ENCODE measurements around the gene MACROD1. TPM values are rescaled to one million over a fixed set of nuclear protein-coding genes. Genes with fewer than 3 reads are reported as not detected.

Gene MACROD1
- total and polyA plus RNA-seq, 9 of the 15 experiments (the other 6 are each of a cell fraction or from before 2014, with no cell fraction given), result 1.1 to 60.0 (median 26.4) TPM

DNA sequence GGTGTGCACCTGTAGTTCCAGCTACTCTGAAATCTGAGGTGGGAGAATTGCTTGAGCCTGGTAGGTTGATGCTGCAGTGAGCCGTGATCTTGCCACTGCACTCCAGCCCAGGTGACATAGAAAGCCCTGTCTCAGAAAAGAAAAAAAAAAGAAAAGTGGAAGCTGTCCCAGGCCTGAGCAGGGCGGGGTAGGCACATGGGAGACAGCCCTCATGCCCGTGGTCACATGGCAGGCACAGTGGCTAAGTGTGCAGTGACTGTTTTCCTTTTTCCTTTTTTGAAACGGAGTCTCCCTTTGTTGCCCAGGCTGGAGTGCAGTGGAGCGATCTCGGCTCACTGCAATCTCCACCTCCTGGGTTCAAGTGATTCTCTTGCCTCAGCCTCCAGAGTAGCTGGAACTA is 171.9 kb downstream of the MACROD1 start:
- peaks cover 2% of the 10 kb centered on the region; the same call in 1 of the 2 replicates for H4K20me1 ChIP-seq (replicated peaks; ENCODE audit: control insufficient read depth, insufficient read depth, low read length)
- no peak overlapping the region for H3K9ac ChIP-seq (ENCODE audit: insufficient read depth in 1 of 2, low read depth in 2 of 2, low read length in 2 of 2)
- ATAC-seq, result no peak
- H3K9me3 ChIP-seq (replicated peaks; ENCODE audit: control insufficient read depth, insufficient read depth, low read depth, low read length), result no peaks in the 10 kb centered on the region
- no peak overlapping the region for H3K4me3 ChIP-seq
- 88% methylated on average over 6 of the region's 6 CpGs for WGBS (ENCODE audit: insufficient coverage, low coverage, missing lambda C conversion rate)
- H3K4me1 ChIP-seq (replicated peaks in 1 of 2; ENCODE audit: control insufficient read depth in 2 of 2, insufficient read depth in 2 of 2, low read length in 2 of 2), result peaks cover 0 to 21% of the 10 kb centered on the region in 2 experiments; a peak in 2 of 5 replicates
- no peak for FAIRE-seq
- no peak overlapping the region for H2AFZ ChIP-seq (ENCODE audit: low read depth, low read length)
- in situ Hi-C loops (cut with MboI) (no loop called here), intact Hi-C loops (cut with micrococcal nuclease) (no loop called here)
- H3K4me2 ChIP-seq (ENCODE audit: insufficient read depth, low read length), result no peak overlapping the region
- CTCF ChIA-PET (ENCODE audit: low intra/inter-chr PET ratio), result no interaction called here
- DNase-seq (ENCODE audit: extremely low read depth in 1 of 4, low spot score in 3 of 4), result no peak
- no peaks in the 10 kb centered on the region for H3K27me3 ChIP-seq (ENCODE audit: control insufficient read depth in 2 of 2, insufficient read depth in 2 of 2, low read length in 2 of 2)
- 0 out of 3 replicates have a peak, but pooled peaks cover 2% of the 10 kb centered on the region for H3K79me2 ChIP-seq (ENCODE audit: control insufficient read depth, insufficient read depth, low read length)
- TF ChIP-seq BRD4 (IDR thresholded peaks at IDR 0.05), result no peak
- TF ChIP-seq SMARCA4 (IDR thresholded peaks at IDR 0.05), result no peak
- no peak for TF ChIP-seq EP400 (IDR thresholded peaks at IDR 0.05)
- no peak for TF ChIP-seq ELF2 (CRISPR knock-in tag; IDR thresholded peaks at IDR 0.05)
- TF ChIP-seq BCOR (IDR thresholded peaks at IDR 0.05), result no peak
- TF ChIP-seq ZNF217 (CRISPR knock-in tag; IDR thresholded peaks at IDR 0.05), result no peak
- TF ChIP-seq, protein P1, sequence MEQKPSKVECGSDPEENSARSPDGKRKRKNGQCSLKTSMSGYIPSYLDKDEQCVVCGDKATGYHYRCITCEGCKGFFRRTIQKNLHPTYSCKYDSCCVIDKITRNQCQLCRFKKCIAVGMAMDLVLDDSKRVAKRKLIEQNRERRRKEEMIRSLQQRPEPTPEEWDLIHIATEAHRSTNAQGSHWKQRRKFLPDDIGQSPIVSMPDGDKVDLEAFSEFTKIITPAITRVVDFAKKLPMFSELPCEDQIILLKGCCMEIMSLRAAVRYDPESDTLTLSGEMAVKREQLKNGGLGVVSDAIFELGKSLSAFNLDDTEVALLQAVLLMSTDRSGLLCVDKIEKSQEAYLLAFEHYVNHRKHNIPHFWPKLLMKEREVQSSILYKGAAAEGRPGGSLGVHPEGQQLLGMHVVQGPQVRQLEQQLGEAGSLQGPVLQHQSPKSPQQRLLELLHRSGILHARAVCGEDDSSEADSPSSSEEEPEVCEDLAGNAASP (IDR thresholded peaks at IDR 0.05), result no peak
- TF ChIP-seq ZNF140 (CRISPR knock-in tag; IDR thresholded peaks at IDR 0.05), result no peak
- no peak for TF ChIP-seq RUNX1 (IDR thresholded peaks at IDR 0.05; ENCODE audit: low read depth)
- POLR2A ChIA-PET, result interaction anchor here (0.7 to 1.5 kb wide), 2 partner anchors 13 to 214 kb away, joined by 3 to 4 read pairs; no protein-coding TSS in a partner anchor
- BruUV-seq (replicated peaks), result no TSS peak
- peaks cover 80% of the 10 kb centered on the region; the same call in 2 of the 3 replicates for H3K36me3 ChIP-seq (ENCODE audit: control insufficient read depth, insufficient read depth, low read length)
- no peak overlapping the region for H3K27ac ChIP-seq (ENCODE audit: extremely low read depth, low read depth, low read length)
- no peaks in the 10 kb centered on the region for H3K9me1 ChIP-seq (ENCODE audit: control insufficient read depth, insufficient read depth, low read length)
